CD14-positive monocyte (primary cell): ENCODE results near the gene EXD3. TPM values are rescaled to one million over a fixed set of nuclear protein-coding genes. Genes with fewer than 3 reads are reported as not detected.

Experiments used
- DNase-seq, 3 donors: peaks; one replicate each; pipeline ENCODE4 v3.0.0-alpha.2; 2011 to 2022
- H2AFZ ChIP-seq: 2 replicates; pipeline ENCODE4 v1.6.0; 2012; ENCODE audit warnings: mild to moderate bottlenecking, low read depth, low read length, inconsistent platforms; ENCODE audit not compliant: insufficient read depth, poor library complexity, severe bottlenecking
- H3K27ac ChIP-seq, 2 donors: 1 replicate in 1 of 2; 2 replicates in 1 of 2; pipeline ENCODE4 v1.5.1; 2012 to 2013; ENCODE audit warnings: low read length in 2 of 2, control low read depth in 1 of 2, inconsistent platforms in 1 of 2, low read depth in 1 of 2, mild to moderate bottlenecking in 1 of 2
- H3K27me3 ChIP-seq, 2 donors: one replicate each; pipeline versions ENCODE4 v1.6.0 to v1.6.1; 2011 to 2013; ENCODE audit warnings: low read length in 2 of 2; ENCODE audit not compliant: control insufficient read depth in 2 of 2, insufficient read depth in 2 of 2
- H3K36me3 ChIP-seq, 2 donors: replicated peaks in 1 of 2; 1 replicate in 1 of 2; 2 replicates in 1 of 2; pipeline versions ENCODE4 v1.5.1 to v1.6.1; 2012 to 2013; ENCODE audit warnings: low read length in 2 of 2, control low read depth in 1 of 2, inconsistent platforms in 1 of 2, mild to moderate bottlenecking in 1 of 2; ENCODE audit not compliant: insufficient read depth in 2 of 2, control insufficient read depth in 1 of 2
- H3K4me1 ChIP-seq, 2 donors: 1 replicate in 1 of 2; 2 replicates in 1 of 2; pipeline versions ENCODE4 v1.5.1 to v1.6.1; 2012 to 2013; ENCODE audit warnings: low read length in 2 of 2, control low read depth in 1 of 2, inconsistent platforms in 1 of 2, mild to moderate bottlenecking in 1 of 2, moderate library complexity in 1 of 2; ENCODE audit not compliant: insufficient read depth in 2 of 2, control insufficient read depth in 1 of 2
- H3K4me2 ChIP-seq: replicated peaks from 2 replicates; pipeline ENCODE3; 2012; ENCODE audit warnings: low read length, moderate library complexity, mild to moderate bottlenecking; ENCODE audit not compliant: poor library complexity, severe bottlenecking; ENCODE audit errors: extremely low read depth
- H3K4me3 ChIP-seq, 3 experiments: fragments of 200-600 bp in 1 of 3; sonication (generic) in 1 of 3; replicated peaks in 1 of 3; 1 replicate in 2 of 3; 2 replicates in 1 of 3; pipeline ENCODE4 v1.5.1; 2011 to 2013; ENCODE audit warnings: low read length in 3 of 3, mild to moderate bottlenecking in 3 of 3, control low read depth in 2 of 3, low read depth in 2 of 3, inconsistent platforms in 1 of 3, moderate library complexity in 1 of 3
- H3K79me2 ChIP-seq: 2 replicates; pipeline ENCODE4 v1.6.0; 2012; ENCODE audit warnings: mild to moderate bottlenecking, control low read depth, inconsistent platforms, low read length, moderate library complexity; ENCODE audit not compliant: insufficient read depth
- H3K9ac ChIP-seq: 2 replicates; pipeline ENCODE4 v1.6.0; 2017; ENCODE audit warnings: low read length, mild to moderate bottlenecking; ENCODE audit not compliant: insufficient read depth, poor library complexity, severe bottlenecking
- H3K9me3 ChIP-seq, 2 donors: replicated peaks in 1 of 2; 1 replicate in 1 of 2; 2 replicates in 1 of 2; pipeline versions ENCODE4 v1.5.1 to v1.6.1; 2012 to 2013; ENCODE audit warnings: low read length in 2 of 2, control low read depth in 1 of 2; ENCODE audit not compliant: control insufficient read depth in 1 of 2, insufficient read depth in 1 of 2
- H4K20me1 ChIP-seq: 2 replicates; pipeline ENCODE4 v1.6.0; 2012; ENCODE audit warnings: mild to moderate bottlenecking, low read length, control low read depth, moderate library complexity; ENCODE audit not compliant: insufficient read depth
- H3K27ac Mint-ChIP-seq, 7 donors: one replicate each; pipeline ENCODE4 v1.8.0; 2020; ENCODE audit warnings: mild to moderate bottlenecking in 7 of 7, mixed read lengths in 7 of 7, moderate library complexity in 6 of 7, inconsistent platforms in 2 of 7
- H3K27me3 Mint-ChIP-seq, 3 donors: one replicate each; pipeline ENCODE4 v1.8.0; 2021 to 2022; ENCODE audit warnings: low read depth in 3 of 3, mild to moderate bottlenecking in 3 of 3, mixed read lengths in 3 of 3, moderate library complexity in 3 of 3, inconsistent platforms in 1 of 3
- H3K36me3 Mint-ChIP-seq, 2 donors: one replicate each; pipeline ENCODE4 v1.8.0; 2020; ENCODE audit warnings: mixed read lengths in 2 of 2, inconsistent platforms in 1 of 2, mild to moderate bottlenecking in 1 of 2
- H3K4me1 Mint-ChIP-seq: one replicate; pipeline ENCODE4 v1.8.0; 2020; ENCODE audit warnings: mild to moderate bottlenecking, mixed read lengths
- H3K4me3 Mint-ChIP-seq, 2 donors: one replicate each; pipeline ENCODE4 v1.8.0; 2020; ENCODE audit warnings: mild to moderate bottlenecking in 2 of 2, mixed read lengths in 2 of 2, moderate library complexity in 1 of 2
- H3K9me3 Mint-ChIP-seq, 7 donors: one replicate each; pipeline ENCODE4 v1.8.0; 2020 to 2022; ENCODE audit warnings: mixed read lengths in 7 of 7, mild to moderate bottlenecking in 6 of 7, moderate library complexity in 6 of 7, inconsistent platforms in 2 of 7
- WGBS: methylation state at CpG from one replicate; pipeline ENCODE4 v1.1.5; 2013; ENCODE audit warnings: missing lambda C conversion rate; ENCODE audit not compliant: insufficient coverage; 5-methylcytosine and 5-hydroxymethylcytosine counted together
- intact Hi-C, 2 donors: fragments of 100-400 bp; cut with micrococcal nuclease; formaldehyde crosslinking; loops; one replicate each; pipeline versions ENCODE4 v1.15.0 to v1.15.1; 2023
- polyA plus RNA-seq, 3 donors: library from polyadenylated mRNA; depleted of rRNA in 1 of 3; unstranded in 2 of 3; stranded (reverse) in 1 of 3; fragments of 300-500 nt in 2 of 3; fragments of >200 nt in 1 of 3; fragmentation: Illumina TruSeq in 2 of 3; gene quantifications; 1 replicate in 2 of 3; 2 replicates in 1 of 3; pipeline ENCODE4 v1.2.3, GENCODE V29; 2012 to 2021
- TF ChIP-seq, protein P1 (sequence below): fragments of 200-600 bp; IDR thresholded peaks from one replicate; pipeline ENCODE4 v1.8.0; 2022; ENCODE audit warnings: antibody characterized with exemption, mild to moderate bottlenecking

EXD3 gene
- polyA plus RNA-seq, 3 donors: 2.0 to 10.8 (median 3.0) TPM

DNA sequence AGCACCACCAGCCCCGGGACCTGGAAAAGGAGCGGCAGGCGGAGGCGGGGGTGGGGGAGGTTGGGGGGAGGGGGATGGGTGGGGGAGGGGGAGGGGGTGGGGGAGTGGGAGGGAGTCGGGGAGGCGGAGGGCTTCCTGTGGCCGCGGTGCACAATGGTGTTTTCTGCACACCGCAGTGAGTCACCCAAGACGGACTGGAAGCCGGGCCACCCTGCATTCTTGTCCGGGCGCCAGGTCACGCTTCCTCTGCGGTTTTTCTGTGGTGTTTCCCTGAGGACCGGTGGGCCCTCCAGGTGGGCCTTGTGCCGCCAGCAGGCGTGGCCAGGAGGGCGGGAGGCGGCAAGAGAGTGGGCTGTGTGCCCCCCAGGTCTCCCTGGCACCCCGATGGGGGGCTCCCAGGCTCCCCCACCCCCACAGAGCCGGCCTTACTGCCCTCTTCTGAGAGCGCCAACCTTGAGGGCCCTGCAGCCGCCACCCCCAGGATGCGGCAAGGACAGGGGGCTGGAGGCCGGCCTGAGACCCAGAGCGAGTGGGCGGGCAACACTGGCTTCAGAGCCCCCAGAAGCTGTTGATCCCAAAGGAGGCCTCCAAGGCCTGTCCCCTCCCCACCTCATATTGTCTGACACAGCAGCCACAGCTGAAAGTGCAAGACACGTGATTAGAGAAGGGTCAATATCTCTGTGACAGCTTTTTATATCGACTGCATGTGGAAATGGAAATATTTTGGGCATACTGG, 11.1 kb downstream of the EXD3 start:
- intact Hi-C loops: no loop called here

DNA sequence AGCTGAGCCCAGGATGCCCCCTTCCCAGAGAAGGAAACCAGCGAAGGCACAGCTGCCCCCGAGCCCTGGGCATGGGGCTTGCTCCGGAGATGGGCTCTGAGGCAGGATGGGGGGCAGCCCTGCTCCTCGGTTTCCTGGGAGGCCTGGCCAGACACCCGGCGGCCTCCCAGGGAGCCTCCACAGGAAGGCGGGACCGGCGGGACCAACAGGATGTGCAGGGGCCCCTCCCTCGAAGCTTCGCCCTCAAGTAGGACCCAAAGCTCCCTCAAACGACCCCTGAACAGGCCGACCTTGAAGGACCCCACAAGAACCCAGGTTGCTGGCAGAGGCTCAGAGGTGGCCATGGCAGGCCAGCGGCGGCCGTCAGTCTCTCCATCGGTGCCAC, 11.7 kb downstream of the EXD3 start:
- TF ChIP-seq, protein P1, sequence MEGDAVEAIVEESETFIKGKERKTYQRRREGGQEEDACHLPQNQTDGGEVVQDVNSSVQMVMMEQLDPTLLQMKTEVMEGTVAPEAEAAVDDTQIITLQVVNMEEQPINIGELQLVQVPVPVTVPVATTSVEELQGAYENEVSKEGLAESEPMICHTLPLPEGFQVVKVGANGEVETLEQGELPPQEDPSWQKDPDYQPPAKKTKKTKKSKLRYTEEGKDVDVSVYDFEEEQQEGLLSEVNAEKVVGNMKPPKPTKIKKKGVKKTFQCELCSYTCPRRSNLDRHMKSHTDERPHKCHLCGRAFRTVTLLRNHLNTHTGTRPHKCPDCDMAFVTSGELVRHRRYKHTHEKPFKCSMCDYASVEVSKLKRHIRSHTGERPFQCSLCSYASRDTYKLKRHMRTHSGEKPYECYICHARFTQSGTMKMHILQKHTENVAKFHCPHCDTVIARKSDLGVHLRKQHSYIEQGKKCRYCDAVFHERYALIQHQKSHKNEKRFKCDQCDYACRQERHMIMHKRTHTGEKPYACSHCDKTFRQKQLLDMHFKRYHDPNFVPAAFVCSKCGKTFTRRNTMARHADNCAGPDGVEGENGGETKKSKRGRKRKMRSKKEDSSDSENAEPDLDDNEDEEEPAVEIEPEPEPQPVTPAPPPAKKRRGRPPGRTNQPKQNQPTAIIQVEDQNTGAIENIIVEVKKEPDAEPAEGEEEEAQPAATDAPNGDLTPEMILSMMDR: no peak
- Histone ChIP-seq H2AFZ (no peak overlapping the region), H3K4me1 (peaks cover 22 to 24% of the 10 kb centered on the region in 2 donors), H3K27ac (no peak overlapping the region), H3K79me2 (peaks cover 7% of the 10 kb centered on the region), H3K9me3 (no peaks in the 10 kb centered on the region), H3K4me3 (no peak overlapping the region), H3K27me3 (peaks cover 8 to 36% of the 10 kb centered on the region in 2 donors), H3K4me2 (no peak overlapping the region), H3K36me3 (no peaks in the 10 kb centered on the region), H3K9ac (peak overlapping the region; percentile 21), H4K20me1 (peaks cover 53% of the 10 kb centered on the region)
- no peak for DNase-seq
- Mint-ChIP-seq H3K27ac (no peak overlapping the region), H3K36me3 (peaks cover 5 to 7% of the 10 kb centered on the region in 2 donors), H3K4me3 (no peak overlapping the region), H3K9me3 (peaks cover 0 to 4% (median 0%) of the 10 kb centered on the region in 7 donors), H3K4me1 (peaks cover 18% of the 10 kb centered on the region), H3K27me3 (peaks cover 26 to 66% (median 38%) of the 10 kb centered on the region in 3 donors)
- 8% methylated on average over 13 of the region's 17 CpGs for WGBS
- intact Hi-C loops: no loop called here

More for the DNA sequence above, 11.1 kb downstream of the EXD3 start:
- peaks cover 0 to 4% (median 0%) of the 10 kb centered on the region in 7 donors for H3K9me3 Mint-ChIP-seq
- Histone ChIP-seq H3K27me3 (peaks cover 5 to 31% of the 10 kb centered on the region in 2 donors), H3K4me2 (no peak overlapping the region), H3K4me1 (peaks cover 22 to 24% of the 10 kb centered on the region in 2 donors), H3K79me2 (peaks cover 7% of the 10 kb centered on the region), H4K20me1 (peaks cover 53% of the 10 kb centered on the region), H3K4me3 (no peak overlapping the region), H3K36me3 (no peaks in the 10 kb centered on the region), H3K9ac (peak overlapping the region; percentile 15), H3K9me3 (no peaks in the 10 kb centered on the region), H3K27ac (no peak overlapping the region), H2AFZ (no peak overlapping the region)
- H3K27me3 Mint-ChIP-seq: peaks cover 23 to 63% (median 34%) of the 10 kb centered on the region in 3 donors
- H3K36me3 Mint-ChIP-seq: peaks cover 5 to 7% of the 10 kb centered on the region in 2 donors
- TF ChIP-seq, protein P1: no peak
- H3K27ac Mint-ChIP-seq: no peak overlapping the region
- 3% methylated on average over 21 of the region's 30 CpGs for WGBS
- H3K4me3 Mint-ChIP-seq: peak overlapping the region in 1 of 2 donors; percentile 35
- peaks cover 18% of the 10 kb centered on the region for H3K4me1 Mint-ChIP-seq
- peak; percentile 46 to 84 (median 51) for DNase-seq
